Testis (tissue), 3 donors: ENCODE measurements around the gene GET4. TPM values are rescaled to one million over a fixed set of nuclear protein-coding genes. Genes with fewer than 3 reads are reported as not detected.

Experiments
- DNase-seq: peaks from one replicate; pipeline ENCODE4 v3.0.0-alpha.2; 2019
- H3K27ac ChIP-seq, 2 donors: fragments of 200-600 bp; sonication (generic); one replicate each; pipeline ENCODE4 v1.5.1; 2019
- H3K27me3 ChIP-seq: fragments of 200-600 bp; sonication (generic); one replicate; pipeline ENCODE4 v1.5.1; 2019
- H3K36me3 ChIP-seq: fragments of 200-600 bp; sonication (generic); one replicate; pipeline ENCODE4 v1.5.1; 2017; ENCODE audit warnings: low read depth; ENCODE audit errors: missing control alignments
- H3K4me1 ChIP-seq: fragments of 200-600 bp; sonication (generic); one replicate; pipeline ENCODE4 v1.5.1; 2019
- H3K4me3 ChIP-seq, 2 donors: fragments of 200-600 bp; sonication (generic); one replicate each; pipeline ENCODE4 v1.5.1; 2017 to 2019
- H3K9me3 ChIP-seq: fragments of 200-600 bp; sonication (generic); one replicate; pipeline ENCODE4 v1.5.1; 2017
- POLR2A ChIP-seq: fragments of 450-650 bp; IDR thresholded peaks from one replicate; pipeline ENCODE4 v1.6.1; 2017; ENCODE audit warnings: antibody characterized with exemption, mild to moderate bottlenecking, moderate library complexity
- WGBS, 2 donors: methylation state at CpG; one replicate each; pipeline ENCODE4 v1.1.5; 2018; 5-methylcytosine and 5-hydroxymethylcytosine counted together
- intact Hi-C: fragments of 100-400 bp; cut with DNase I; formaldehyde crosslinking; loops from one replicate; pipeline ENCODE4 v1.15.1; 2023; ENCODE audit warnings: low total_unique reads
- polyA plus RNA-seq: library from polyadenylated mRNA; stranded (reverse); fragments of 350-450 nt; fragmentation: Illumina TruSeq; extraction: RNeasy Lipid Tissue Mini Kit (QIAGEN cat#74804); gene quantifications from one replicate; pipeline ENCODE4 v1.2.3, GENCODE V29; 2014; ENCODE audit warnings: low read depth, low replicate concordance; ENCODE audit not compliant: insufficient read depth
- total RNA-seq, 2 donors: library from RNA; depleted of rRNA; stranded (reverse); fragments of >200 nt; gene quantifications; one replicate each; pipeline ENCODE4 v1.2.3, GENCODE V29; 2016
- TF ChIP-seq, protein P1 (sequence below), 3 experiments: fragments of 450-650 bp in 2 of 3; fragments of 200-600 bp in 1 of 3; sonication (generic) in 1 of 3; IDR thresholded peaks; one replicate each; pipeline ENCODE4 v1.5.1; 2016 to 2019; ENCODE audit warnings: antibody characterized with exemption in 3 of 3, mild to moderate bottlenecking in 2 of 3, moderate library complexity in 1 of 3

Gene GET4
- total and polyA plus RNA-seq, 3 donors from 2014 or later, result 89.0 to 141 (median 128) TPM

DNA sequence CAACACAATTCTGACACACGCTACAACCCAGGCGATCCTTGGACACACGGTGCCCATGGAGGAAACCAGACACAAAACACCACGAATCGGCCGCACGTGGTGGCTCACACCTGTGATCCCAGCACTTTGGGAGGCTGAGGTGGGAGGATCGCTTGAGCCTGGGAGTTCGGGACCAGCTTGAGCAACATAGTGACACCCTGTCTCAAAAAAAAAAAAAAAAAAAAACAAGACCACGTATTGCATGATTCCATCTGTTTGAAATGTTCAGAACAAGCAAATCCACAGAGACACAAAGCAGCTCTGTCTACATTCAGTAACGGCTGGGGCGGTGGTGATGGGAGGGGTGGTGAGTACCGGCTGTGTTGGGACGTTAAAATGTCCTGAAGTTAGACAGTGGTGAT, 53.0 kb downstream of the GET4 start:
- H3K4me3 ChIP-seq, result no peak overlapping the region
- no peak overlapping the region for H3K27ac ChIP-seq
- 87 to 90% methylated on average over 14 of the region's 14 CpGs for WGBS, 2 donors
- H3K4me1 ChIP-seq, result peaks cover 7% of the 10 kb centered on the region
- intact Hi-C loops, result no loop called here
- H3K9me3 ChIP-seq, result no peaks in the 10 kb centered on the region
- H3K27me3 ChIP-seq, result no peaks in the 10 kb centered on the region
- TF ChIP-seq POLR2A, result no peak
- TF ChIP-seq, protein P1, sequence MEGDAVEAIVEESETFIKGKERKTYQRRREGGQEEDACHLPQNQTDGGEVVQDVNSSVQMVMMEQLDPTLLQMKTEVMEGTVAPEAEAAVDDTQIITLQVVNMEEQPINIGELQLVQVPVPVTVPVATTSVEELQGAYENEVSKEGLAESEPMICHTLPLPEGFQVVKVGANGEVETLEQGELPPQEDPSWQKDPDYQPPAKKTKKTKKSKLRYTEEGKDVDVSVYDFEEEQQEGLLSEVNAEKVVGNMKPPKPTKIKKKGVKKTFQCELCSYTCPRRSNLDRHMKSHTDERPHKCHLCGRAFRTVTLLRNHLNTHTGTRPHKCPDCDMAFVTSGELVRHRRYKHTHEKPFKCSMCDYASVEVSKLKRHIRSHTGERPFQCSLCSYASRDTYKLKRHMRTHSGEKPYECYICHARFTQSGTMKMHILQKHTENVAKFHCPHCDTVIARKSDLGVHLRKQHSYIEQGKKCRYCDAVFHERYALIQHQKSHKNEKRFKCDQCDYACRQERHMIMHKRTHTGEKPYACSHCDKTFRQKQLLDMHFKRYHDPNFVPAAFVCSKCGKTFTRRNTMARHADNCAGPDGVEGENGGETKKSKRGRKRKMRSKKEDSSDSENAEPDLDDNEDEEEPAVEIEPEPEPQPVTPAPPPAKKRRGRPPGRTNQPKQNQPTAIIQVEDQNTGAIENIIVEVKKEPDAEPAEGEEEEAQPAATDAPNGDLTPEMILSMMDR (IDR thresholded peaks at IDR 0.05), result no peak
- DNase-seq, result no peak
- no peaks in the 10 kb centered on the region for H3K36me3 ChIP-seq

- intact Hi-C loops, result no loop called here
- Histone ChIP-seq H3K27me3 (no peaks in the 10 kb centered on the region), H3K27ac (no peak overlapping the region), H3K36me3 (no peaks in the 10 kb centered on the region), H3K9me3 (no peaks in the 10 kb centered on the region), H3K4me3 (no peak overlapping the region), H3K4me1 (peaks cover 7% of the 10 kb centered on the region)
- 76 to 80% methylated on average over 29 of the region's 29 CpGs for WGBS, 2 donors
- DNase-seq, result no peak
- TF ChIP-seq, protein P1 (IDR thresholded peaks at IDR 0.05), result no peak
- no peak for TF ChIP-seq POLR2A
Measured at GRCh38 chr7:930975-931758, 54.8 kb downstream of the GET4 start.

GRCh38 chr7:931871-932650, 55.7 kb downstream of the GET4 start:
- TF ChIP-seq POLR2A, result no peak
- TF ChIP-seq, protein P1 (IDR thresholded peaks at IDR 0.05), result no peak
- 90 to 94% methylated on average over 19 to 21 of the region's 21 CpGs for WGBS, 2 donors
- no peak for DNase-seq

DNA sequence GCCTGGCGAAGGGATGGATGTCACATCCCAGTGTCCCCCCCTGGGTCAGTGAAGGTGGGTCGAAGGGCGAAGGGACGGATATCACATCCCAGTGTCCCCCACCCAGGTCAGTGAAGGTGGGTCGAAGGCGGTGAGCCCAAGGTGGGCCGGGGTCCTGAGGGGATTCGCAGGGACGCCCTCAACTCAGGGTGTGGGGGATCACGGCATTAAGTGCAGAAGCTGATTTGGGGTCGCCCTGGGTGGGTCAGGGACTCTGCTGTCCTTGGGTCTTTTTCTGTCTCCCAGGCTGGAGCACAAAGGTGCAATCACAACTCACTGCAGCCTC, 56.3 kb downstream of the GET4 start:
- 96% methylated on average over 9 to 11 of the region's 11 CpGs for WGBS, 2 donors
- Histone ChIP-seq H3K36me3 (no peaks in the 10 kb centered on the region), H3K4me3 (no peak overlapping the region), H3K27me3 (no peaks in the 10 kb centered on the region), H3K4me1 (peaks cover 7% of the 10 kb centered on the region), H3K9me3 (no peaks in the 10 kb centered on the region), H3K27ac (no peak overlapping the region)
- no peak for TF ChIP-seq POLR2A
- TF ChIP-seq, protein P1 (IDR thresholded peaks at IDR 0.05), result no peak
- DNase-seq, result no peak
- intact Hi-C loops, result no loop called here

More at GRCh38 chr7:931871-932650, 55.7 kb downstream of the GET4 start:
- Histone ChIP-seq H3K27me3 (no peaks in the 10 kb centered on the region), H3K9me3 (no peaks in the 10 kb centered on the region), H3K27ac (no peak overlapping the region), H3K4me1 (peaks cover 7% of the 10 kb centered on the region), H3K4me3 (no peak overlapping the region), H3K36me3 (no peaks in the 10 kb centered on the region)
- intact Hi-C loops, result no loop called here
